PC-9 (cell line): ENCODE data around the gene SLC39A3. TPM values are rescaled to one million over a fixed set of nuclear protein-coding genes. Genes with fewer than 3 reads are reported as not detected.

Experiments used
- BruUV-seq: library from RNA; stranded (reverse); fragments of 400-500 nt; replicated peaks from 2 replicates; lab custom pipeline; 2021; lab: Mats Ljungman, UMichigan
- CTCF ChIA-PET: fragments of 300-600 bp; sonication (Branson Sonifier 250); formaldehyde crosslinking; loops from one replicate; lab custom pipeline; 2022; ENCODE audit warnings: antibody characterized with exemption; lab: Charles Lee
- POLR2A ChIA-PET: fragments of 300-600 bp; sonication (Branson Sonifier 250); formaldehyde crosslinking; loops from one replicate; lab custom pipeline; 2022; ENCODE audit warnings: antibody characterized with exemption; ENCODE audit not compliant: unreplicated experiment; lab: Charles Lee
- DNase-seq, 2 experiments: peaks; one replicate each; pipeline versions ENCODE4 v3.0.0 to v3.0.0-alpha.2; 2015 to 2022; ENCODE audit warnings: mixed read lengths in 1 of 2
- H2AFZ ChIP-seq: fragments of 200-600 bp; sonication (generic); 2 replicates; pipeline ENCODE4 v1.8.1; 2017; ENCODE audit warnings: antibody characterized with exemption
- H3F3A ChIP-seq: fragments of 200-600 bp; sonication (generic); 2 replicates; pipeline ENCODE4 v1.8.1; 2017; ENCODE audit warnings: antibody characterized with exemption, mild to moderate bottlenecking, low read depth; ENCODE audit not compliant: insufficient read depth
- H3K27ac ChIP-seq: fragments of 200-600 bp; sonication (generic); 2 replicates; pipeline ENCODE4 v1.6.1; 2016; ENCODE audit warnings: mixed run types
- H3K27me3 ChIP-seq: fragments of 200-600 bp; sonication (generic); 2 replicates; pipeline ENCODE4 v1.6.1; 2016; ENCODE audit warnings: low read depth, mixed run types; ENCODE audit not compliant: insufficient read depth
- H3K36me3 ChIP-seq: fragments of 200-600 bp; sonication (generic); 2 replicates; pipeline ENCODE4 v1.6.1; 2016; ENCODE audit warnings: low read depth, mixed run types
- H3K4me1 ChIP-seq: fragments of 200-600 bp; sonication (generic); replicated peaks from 2 replicates; pipeline ENCODE4 v1.6.1; 2016; ENCODE audit warnings: mixed run types; ENCODE audit not compliant: insufficient read depth
- H3K4me2 ChIP-seq: fragments of 200-600 bp; sonication (generic); 2 replicates; pipeline ENCODE4 v1.6.1; 2017; ENCODE audit warnings: mixed run types
- H3K4me3 ChIP-seq: fragments of 200-600 bp; sonication (generic); 2 replicates; pipeline ENCODE4 v1.6.1; 2016; ENCODE audit warnings: mixed run types
- H3K79me2 ChIP-seq: fragments of 200-600 bp; sonication (generic); 2 replicates; pipeline ENCODE4 v1.6.1; 2017; ENCODE audit warnings: low read depth, mixed run types
- H3K9me2 ChIP-seq: fragments of 200-600 bp; sonication (generic); 2 replicates; pipeline ENCODE4 v1.8.1; 2017; ENCODE audit warnings: mild to moderate bottlenecking; ENCODE audit not compliant: insufficient read depth
- H3K9me3 ChIP-seq: fragments of 200-600 bp; sonication (generic); 2 replicates; pipeline ENCODE4 v1.8.1; 2016; ENCODE audit warnings: low read depth; ENCODE audit not compliant: insufficient read depth
- H4K20me1 ChIP-seq: fragments of 200-600 bp; sonication (generic); 2 replicates; pipeline ENCODE4 v1.8.1; 2017; ENCODE audit not compliant: insufficient read depth
- CTCF ChIP-seq: fragments of 200-600 bp; sonication (generic); conservative IDR thresholded peaks from 2 replicates; pipeline ENCODE4 v1.6.1; 2017; ENCODE audit warnings: mixed run types, antibody characterized with exemption, mild to moderate bottlenecking, moderate library complexity
- EZH2 ChIP-seq: fragments of 200-600 bp; sonication (generic); IDR thresholded peaks from 2 replicates; pipeline ENCODE4 v1.8.0; 2017; ENCODE audit warnings: antibody characterized with exemption, low read depth
- intact Hi-C: fragments of 100-400 bp; cut with micrococcal nuclease; formaldehyde crosslinking; loops from one replicate; pipeline ENCODE4 v1.10.0; 2022; ENCODE audit not compliant: unreplicated experiment
- total RNA-seq: library from RNA; stranded (reverse); gene quantifications from 2 replicates; pipeline ENCODE4 v1.2.3, GENCODE V29; 2021

Gene SLC39A3
- total RNA-seq, 1 experiment from 2014 or later: 21.6 TPM

- no peaks in the 10 kb centered on the region for H3K9me2 ChIP-seq
- no peaks in the 10 kb centered on the region for H3K4me1 ChIP-seq
- no peaks in the 10 kb centered on the region for H3K79me2 ChIP-seq
- no peak overlapping the region for H3K4me3 ChIP-seq
- no peaks in the 10 kb centered on the region for H4K20me1 ChIP-seq
- H3K27ac ChIP-seq: no peak overlapping the region
- no peak for DNase-seq
- ChIA-PET CTCF (no interaction called here), POLR2A (no interaction called here)
- H3K4me2 ChIP-seq: no peak overlapping the region
- no peaks in the 10 kb centered on the region for H3F3A ChIP-seq
- H3K27me3 ChIP-seq: no peaks in the 10 kb centered on the region
- TF ChIP-seq CTCF (no peak), EZH2 (no peak)
- BruUV-seq: no TSS peak
- no peak overlapping the region for H2AFZ ChIP-seq
- H3K36me3 ChIP-seq: no peaks in the 10 kb centered on the region
- no peaks in the 10 kb centered on the region for H3K9me3 ChIP-seq
- intact Hi-C loops: no loop called here
Measured at GRCh38 chr19:2733930-2734588, 5.8 kb downstream of the SLC39A3 start.

- Histone ChIP-seq H3F3A (no peaks in the 10 kb centered on the region), H3K79me2 (no peaks in the 10 kb centered on the region), H3K36me3 (no peaks in the 10 kb centered on the region), H2AFZ (no peak overlapping the region), H3K4me3 (no peak overlapping the region), H3K4me2 (no peak overlapping the region), H3K27ac (no peak overlapping the region), H3K9me2 (no peaks in the 10 kb centered on the region), H3K9me3 (no peaks in the 10 kb centered on the region), H4K20me1 (no peaks in the 10 kb centered on the region), H3K4me1 (peaks cover 1% of the 10 kb centered on the region; the same call in 1 of the 2 replicates), H3K27me3 (no peaks in the 10 kb centered on the region)
- no peak for DNase-seq
- intact Hi-C loops: no loop called here
- ChIA-PET CTCF (no interaction called here), POLR2A (no interaction called here)
- no TSS peak for BruUV-seq
- TF ChIP-seq EZH2 (no peak), CTCF (no peak)
Measured at GRCh38 chr19:2732883-2733282, 6.9 kb downstream of the SLC39A3 start.

GRCh38 chr19:2732157-2732725, 7.6 kb downstream of the SLC39A3 start:
- BruUV-seq: no TSS peak

More at GRCh38 chr19:2732157-2732725, 7.6 kb downstream of the SLC39A3 start:
- Histone ChIP-seq H3K27me3 (no peaks in the 10 kb centered on the region), H3K79me2 (no peaks in the 10 kb centered on the region), H3K4me2 (no peak overlapping the region), H3K9me2 (no peaks in the 10 kb centered on the region), H3K4me3 (no peak overlapping the region), H2AFZ (no peak overlapping the region), H3K27ac (no peak overlapping the region), H4K20me1 (no peaks in the 10 kb centered on the region), H3F3A (peaks cover 3% of the 10 kb centered on the region; the same call in 1 of the 2 replicates), H3K36me3 (no peaks in the 10 kb centered on the region), H3K9me3 (no peaks in the 10 kb centered on the region), H3K4me1 (peaks cover 8% of the 10 kb centered on the region; the same call in 1 of the 2 replicates)
- DNase-seq: no peak
- POLR2A ChIA-PET: no interaction called here
- TF ChIP-seq CTCF (no peak), EZH2 (no peak)
- CTCF ChIA-PET: no interaction called here
- intact Hi-C loops: no loop called here
